Kidney (tissue), 14 donors: ENCODE data around the gene PADI6. TPM values are rescaled to one million over a fixed set of nuclear protein-coding genes. Genes with fewer than 3 reads are reported as not detected.

Source experiments
- DNase-seq, 5 donors: peaks; one replicate each; pipeline ENCODE4 v3.0.0-alpha.2; 2013 to 2020
- FAIRE-seq: peaks from 2 replicates; lab custom pipeline; 2012; peaks lifted over from hg19 to GRCh38; lab: Jason Lieb, UNC
- H3K27ac ChIP-seq, 2 donors: one replicate each; pipeline ENCODE4 v1.7.0; 2013; ENCODE audit warnings: low read depth in 2 of 2, low read length in 2 of 2, inconsistent platforms in 1 of 2
- H3K27me3 ChIP-seq: one replicate; pipeline ENCODE4 v1.7.1; 2013; ENCODE audit warnings: low read length, inconsistent platforms; ENCODE audit not compliant: control insufficient read depth, insufficient read depth
- H3K36me3 ChIP-seq, 3 donors: one replicate each; pipeline versions ENCODE4 v1.7.0 to v1.7.1; 2013; ENCODE audit warnings: low read length in 3 of 3, control low read depth in 1 of 3, inconsistent platforms in 1 of 3; ENCODE audit not compliant: insufficient read depth in 3 of 3, control insufficient read depth in 2 of 3
- H3K4me1 ChIP-seq, 3 donors: one replicate each; pipeline versions ENCODE4 v1.7.0 to v1.7.1; 2013; ENCODE audit warnings: low read length in 3 of 3, inconsistent platforms in 1 of 3, low read depth in 1 of 3; ENCODE audit not compliant: control insufficient read depth in 2 of 3, insufficient read depth in 2 of 3
- H3K4me3 ChIP-seq, 3 donors: one replicate each; pipeline versions ENCODE4 v1.7.0 to v1.8.1; 2013; ENCODE audit warnings: low read length in 3 of 3, control low read depth in 1 of 3, inconsistent platforms in 1 of 3
- H3K9ac ChIP-seq, 3 donors: one replicate each; pipeline versions ENCODE4 v1.7.0 to v1.7.1; 2013; ENCODE audit warnings: low read length in 3 of 3, control low read depth in 1 of 3, inconsistent platforms in 1 of 3
- H3K9me3 ChIP-seq, 3 donors: one replicate each; pipeline versions ENCODE4 v1.7.0 to v1.7.1; 2013; ENCODE audit warnings: low read length in 3 of 3, control low read depth in 1 of 3, inconsistent platforms in 1 of 3; ENCODE audit not compliant: control insufficient read depth in 2 of 3, insufficient read depth in 1 of 3
- CTCF ChIP-seq: IDR thresholded peaks from 3 replicates; pipeline ENCODE4 v1.5.1; 2012; ENCODE audit warnings: mild to moderate bottlenecking, moderate library complexity, borderline replicate concordance; ENCODE audit not compliant: insufficient read depth; ENCODE audit errors: extremely low read depth
- intact Hi-C: fragments of 100-400 bp; cut with DNase I; formaldehyde crosslinking; loops from one replicate; pipeline ENCODE4 v1.11.1; 2022
- polyA plus RNA-seq: library from polyadenylated mRNA; stranded (reverse); fragments of 350-450 nt; fragmentation: Illumina TruSeq; extraction: RNeasy Lipid Tissue Mini Kit (QIAGEN cat#74804); gene quantifications from one replicate; pipeline ENCODE4 v1.2.3, GENCODE V29; 2014; ENCODE audit warnings: low read depth, low replicate concordance; ENCODE audit not compliant: insufficient read depth
- total RNA-seq: library from RNA; stranded (reverse); fragmentation: NEBNext Ultra II Directional; extraction: Animal tissue kit (Norgen Biotek cat#: 25700); gene quantifications from one replicate; pipeline ENCODE4 v1.2.1, GENCODE V29; 2021
- donor health status: control.
- donor health status: control.
- donor health status: control.
- donor health status: control.
- donor health status: control.
- donor health status: DM: yes; HTN: yes; CAD: no.
- donor health status: Normal renal cell carcinoma (clear cell type).

PADI6 gene
- total and polyA plus RNA-seq, 2 donors from 2014 or later = not detected

- TF ChIP-seq CTCF = no peak
- Histone ChIP-seq H3K36me3 (no peaks in the 10 kb centered on the region), H3K4me1 (peaks cover 0 to 19% (median 13%) of the 10 kb centered on the region in 3 donors), H3K4me3 (peak overlapping the region; percentile 65 to 86 (median 71)), H3K27me3 (peaks cover 4% of the 10 kb centered on the region), H3K27ac (peak overlapping the region; percentile 65 to 80), H3K9me3 (no peaks in the 10 kb centered on the region), H3K9ac (peak overlapping the region; percentile 26 to 80 (median 39))
- intact Hi-C loops = no loop called here
- FAIRE-seq (no peak), DNase-seq (peak in 2 of 5 donors; percentile 17 to 57)
Measured at GRCh38 chr1:17440074-17440826, 68.3 kb downstream of the PADI6 start.

- peak overlapping the region in 1 of 3 donors; percentile 5 for H3K9ac ChIP-seq
- no peak for FAIRE-seq
Measured at GRCh38 chr1:17440827-17441168, 68.8 kb downstream of the PADI6 start.

GRCh38 chr1:17441265-17441992 lies 69.4 kb downstream of the PADI6 start:
- intact Hi-C loops = no loop called here
- Histone ChIP-seq H3K4me3 (no peak overlapping the region), H3K4me1 (peaks cover 0 to 19% (median 13%) of the 10 kb centered on the region in 3 donors), H3K9me3 (no peaks in the 10 kb centered on the region), H3K27ac (no peak overlapping the region), H3K9ac (no peak overlapping the region), H3K36me3 (no peaks in the 10 kb centered on the region), H3K27me3 (peaks cover 4% of the 10 kb centered on the region)
- FAIRE-seq (no peak), DNase-seq (peak in 2 of 5 donors; percentile 8 to 11)
- no peak for TF ChIP-seq CTCF

More at GRCh38 chr1:17440827-17441168, 68.8 kb downstream of the PADI6 start:
- peaks cover 4% of the 10 kb centered on the region for H3K27me3 ChIP-seq
- no peak for TF ChIP-seq CTCF
- H3K4me3 ChIP-seq = peak overlapping the region in 1 of 3 donors; percentile 86
- H3K4me1 ChIP-seq = peaks cover 0 to 19% (median 13%) of the 10 kb centered on the region in 3 donors
- intact Hi-C loops = no loop called here
- no peaks in the 10 kb centered on the region for H3K9me3 ChIP-seq
- peak in 1 of 5 donors; percentile 26 for DNase-seq
- no peaks in the 10 kb centered on the region for H3K36me3 ChIP-seq
- H3K27ac ChIP-seq = no peak overlapping the region
